Thoracic aorta (tissue), 2 donors: ENCODE data around the gene CLTCL1. TPM values are rescaled to one million over a fixed set of nuclear protein-coding genes. Genes with fewer than 3 reads are reported as not detected.

Source experiments
- ATAC-seq: fragments of 150-250 bp; one replicate; pipeline ENCODE4 v1.8.0; 2017; ENCODE audit warnings: low read depth; ENCODE audit not compliant: insufficient number of reproducible peaks, low FRiP score
- DNase-seq: peaks from one replicate; pipeline ENCODE4 v3.0.0-alpha.2; 2020; ENCODE audit warnings: low spot score
- H3K27ac ChIP-seq, 2 donors: fragments of 200-600 bp; sonication (generic); 1 replicate in 1 of 2; 2 replicates in 1 of 2; pipeline ENCODE4 v1.5.1; 2016; ENCODE audit warnings: mild to moderate bottlenecking in 2 of 2, moderate library complexity in 2 of 2
- H3K27me3 ChIP-seq: fragments of 200-600 bp; sonication (generic); replicated peaks from 2 replicates; pipeline ENCODE4 v1.6.0; 2016; ENCODE audit warnings: mild to moderate bottlenecking; ENCODE audit not compliant: insufficient read depth
- H3K36me3 ChIP-seq: fragments of 200-600 bp; sonication (generic); one replicate; pipeline ENCODE4 v1.5.1; 2016
- H3K4me1 ChIP-seq, 2 donors: fragments of 200-600 bp; sonication (generic); 1 replicate in 1 of 2; 2 replicates in 1 of 2; pipeline versions ENCODE4 v1.5.1 to v1.6.0; 2016; ENCODE audit warnings: low read depth in 2 of 2, mild to moderate bottlenecking in 1 of 2; ENCODE audit not compliant: control insufficient read depth in 1 of 2
- H3K4me3 ChIP-seq: fragments of 200-600 bp; sonication (generic); 2 replicates; pipeline ENCODE4 v1.5.1; 2016; ENCODE audit warnings: mild to moderate bottlenecking
- H3K9me3 ChIP-seq: fragments of 200-600 bp; sonication (generic); 2 replicates; pipeline ENCODE4 v1.5.1; 2016
- CTCF ChIP-seq: fragments of 200-600 bp; sonication (generic); IDR thresholded peaks from one replicate; pipeline ENCODE4 v1.5.1; 2019; ENCODE audit warnings: antibody characterized with exemption
- total RNA-seq, 2 donors: library from RNA; depleted of rRNA; stranded (reverse); fragments of >200 nt; gene quantifications; one replicate each; pipeline versions ENCODE4 v1.1.0 to v1.2.3, GENCODE V29; 2016

CLTCL1 gene
- total RNA-seq, 2 donors from 2014 or later, result 5.3 to 6.1 TPM

DNA sequence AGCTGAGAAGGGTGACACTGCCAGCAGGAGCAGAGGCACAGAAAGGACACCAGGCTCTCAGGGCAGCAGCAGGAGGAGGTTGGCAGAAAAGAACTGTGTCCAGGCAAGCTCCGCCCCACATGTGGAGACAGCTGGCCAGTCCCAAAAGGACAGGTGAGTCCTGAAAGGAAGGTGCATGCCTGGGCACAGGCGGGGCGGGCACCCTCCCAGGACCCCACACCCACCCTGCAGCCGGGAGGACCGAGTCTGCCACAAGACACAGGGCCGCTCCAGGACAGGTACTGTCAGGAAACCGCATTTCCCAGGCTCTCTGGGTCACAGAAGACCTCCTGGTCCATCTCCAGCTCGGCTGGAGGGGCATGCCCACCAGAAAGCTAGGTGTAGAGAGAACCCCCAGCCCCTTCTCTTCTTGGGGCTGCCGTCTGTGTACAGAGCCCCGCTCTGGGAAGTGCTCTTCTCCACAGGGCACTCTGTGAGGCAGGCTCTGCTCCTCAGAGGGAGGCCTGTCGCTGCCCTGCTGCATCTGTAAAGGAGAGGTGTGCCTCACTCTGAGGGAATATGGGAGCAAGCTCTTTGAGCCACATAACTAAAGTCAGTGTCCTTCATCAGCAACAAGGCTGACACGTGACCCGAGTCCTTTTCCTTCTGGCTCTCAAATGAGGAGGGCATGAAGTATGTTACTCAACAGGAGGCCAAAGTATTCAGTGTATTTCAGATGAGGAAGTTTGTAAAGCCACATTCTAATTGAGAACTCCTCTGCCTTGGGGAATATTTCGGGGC lies 50.5 kb downstream of the CLTCL1 start:
- Histone ChIP-seq H3K36me3 (no peaks in the 10 kb centered on the region), H3K4me1 (peaks cover 5 to 14% of the 10 kb centered on the region in 2 donors), H3K27me3 (no peaks in the 10 kb centered on the region), H3K27ac (no peak overlapping the region), H3K9me3 (no peaks in the 10 kb centered on the region), H3K4me3 (no peak overlapping the region)
- DNase-seq (no peak), ATAC-seq (no peak)
- no peak for TF ChIP-seq CTCF

DNA sequence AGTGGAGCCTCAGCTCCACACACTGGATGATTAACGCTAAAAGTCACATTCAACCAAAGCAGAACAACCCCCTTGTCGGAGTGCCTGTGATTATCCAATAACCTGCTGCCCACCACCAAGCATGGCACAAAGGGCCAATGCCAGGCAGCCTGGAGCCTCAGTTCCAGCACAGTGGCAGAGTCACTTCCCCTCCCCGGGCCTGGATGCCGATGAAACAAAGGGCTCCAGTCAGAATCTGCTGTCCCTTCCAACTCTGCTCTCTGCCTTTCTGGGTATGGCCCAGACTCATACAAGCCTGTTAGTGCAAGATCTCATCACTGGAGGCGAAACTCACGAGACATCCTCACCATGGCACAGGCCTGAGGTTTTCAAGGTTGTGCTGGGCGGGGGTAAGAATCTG lies 52.1 kb downstream of the CLTCL1 start:
- no peak for TF ChIP-seq CTCF
- DNase-seq (no peak), ATAC-seq (no peak)
- no peaks in the 10 kb centered on the region for H3K36me3 ChIP-seq
- no peak overlapping the region for H3K27ac ChIP-seq
- H3K4me1 ChIP-seq, result peaks cover 5 to 14% of the 10 kb centered on the region in 2 donors
- H3K4me3 ChIP-seq, result no peak overlapping the region
- no peaks in the 10 kb centered on the region for H3K9me3 ChIP-seq
- no peaks in the 10 kb centered on the region for H3K27me3 ChIP-seq

- Histone ChIP-seq H3K36me3 (no peaks in the 10 kb centered on the region), H3K27me3 (no peaks in the 10 kb centered on the region), H3K4me3 (no peak overlapping the region), H3K27ac (peak overlapping the region in 1 of 2 donors; percentile 24), H3K4me1 (peaks cover 5 to 14% of the 10 kb centered on the region in 2 donors), H3K9me3 (no peaks in the 10 kb centered on the region)
- no peak for TF ChIP-seq CTCF
- no peak for DNase-seq
- peak; percentile 54 for ATAC-seq
These were observed 52.6 kb downstream of the CLTCL1 start for GRCh38 chr22:19238900-19239299.

DNA sequence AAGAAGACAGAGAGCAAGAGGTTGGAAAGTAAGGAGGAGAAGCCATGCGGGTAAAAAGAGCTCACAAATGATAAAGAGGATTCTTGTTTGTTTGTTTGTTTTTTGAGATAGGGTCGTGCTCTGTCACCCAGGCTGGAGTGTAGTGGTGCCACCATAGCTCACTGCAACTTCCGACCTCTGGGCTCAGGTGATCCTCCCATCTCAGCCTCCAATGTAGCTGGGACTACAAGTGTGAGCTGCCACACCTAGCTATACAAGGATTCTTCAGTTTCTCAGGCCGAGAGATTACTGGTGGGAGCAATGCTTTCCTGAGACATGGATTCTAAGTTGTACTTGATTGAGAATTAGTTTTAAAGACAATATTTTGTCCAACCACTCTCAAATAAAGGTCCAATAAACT lies 55.6 kb downstream of the CLTCL1 start:
- DNase-seq (no peak), ATAC-seq (no peak)
- Histone ChIP-seq H3K36me3 (peaks cover 5% of the 10 kb centered on the region), H3K4me3 (no peak overlapping the region), H3K27me3 (no peaks in the 10 kb centered on the region), H3K4me1 (peaks cover 5 to 14% of the 10 kb centered on the region in 2 donors), H3K27ac (no peak overlapping the region), H3K9me3 (no peaks in the 10 kb centered on the region)
- TF ChIP-seq CTCF, result no peak

DNA sequence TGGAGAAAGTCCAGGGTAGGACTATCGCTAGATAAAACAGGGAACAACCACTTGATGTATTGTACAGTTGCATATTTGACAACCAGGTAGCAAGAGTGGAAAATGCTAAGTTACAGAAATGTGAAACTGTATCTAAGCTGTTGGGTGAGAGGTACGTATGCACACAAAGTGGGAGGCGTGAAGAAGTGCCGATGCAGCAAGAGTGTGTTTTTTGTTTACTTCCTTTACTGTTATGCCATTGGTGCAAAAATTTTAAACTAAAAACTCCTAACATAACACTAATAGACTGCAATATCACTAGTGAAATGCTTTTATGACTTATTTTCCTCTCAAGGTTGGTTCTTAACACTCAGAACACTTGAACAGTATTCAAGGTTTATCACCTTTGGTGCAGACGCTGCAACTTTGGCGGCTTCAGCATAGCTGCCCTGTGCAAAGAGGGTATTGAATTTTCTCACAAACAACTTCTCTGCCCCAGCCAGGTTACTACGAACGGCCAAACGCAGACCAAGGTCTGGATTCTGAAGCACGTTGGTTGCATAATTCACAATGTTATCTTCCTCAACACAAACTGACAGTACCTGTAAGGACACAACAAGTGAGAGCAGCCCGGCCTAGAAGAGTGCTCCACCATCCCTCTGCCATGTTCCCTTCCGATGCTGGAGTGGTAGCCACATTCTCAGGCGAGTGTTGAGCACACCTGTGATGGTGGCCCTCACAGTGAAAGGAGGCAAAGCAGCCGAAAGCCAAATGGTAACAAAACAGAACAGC lies 57.2 kb downstream of the CLTCL1 start:
- no peak for ATAC-seq
- DNase-seq, result no peak
- peaks cover 5 to 11% of the 10 kb centered on the region in 2 donors for H3K4me1 ChIP-seq
- no peaks in the 10 kb centered on the region for H3K27me3 ChIP-seq
- no peak overlapping the region for H3K4me3 ChIP-seq
- no peak for TF ChIP-seq CTCF
- peaks cover 5% of the 10 kb centered on the region for H3K36me3 ChIP-seq
- H3K27ac ChIP-seq, result no peak overlapping the region
- no peaks in the 10 kb centered on the region for H3K9me3 ChIP-seq
